HG02938 (cell line): ENCODE measurements around the gene NPVF.
A peak's percentile ranks its signal among the peaks of the same experiment; 100 is the strongest.

Experiments used
- ATAC-seq: cut with Tn5 transposase; IDR thresholded peaks from one replicate; pipeline ENCODE4 v1.9.1; 2021; ENCODE audit warnings: mild to moderate bottlenecking, moderate library complexity; ENCODE audit not compliant: unreplicated experiment

The NPVF gene, protein sequence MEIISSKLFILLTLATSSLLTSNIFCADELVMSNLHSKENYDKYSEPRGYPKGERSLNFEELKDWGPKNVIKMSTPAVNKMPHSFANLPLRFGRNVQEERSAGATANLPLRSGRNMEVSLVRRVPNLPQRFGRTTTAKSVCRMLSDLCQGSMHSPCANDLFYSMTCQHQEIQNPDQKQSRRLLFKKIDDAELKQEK

GRCh38 chr7:25228386-25228785 is at the start of gene NPVF:
Gene NPVF, minus strand, starts transcription at chr7:25228486. Its CDS starts 47 bp downstream, at chr7:25228439.
- no peak for ATAC-seq

DNA sequence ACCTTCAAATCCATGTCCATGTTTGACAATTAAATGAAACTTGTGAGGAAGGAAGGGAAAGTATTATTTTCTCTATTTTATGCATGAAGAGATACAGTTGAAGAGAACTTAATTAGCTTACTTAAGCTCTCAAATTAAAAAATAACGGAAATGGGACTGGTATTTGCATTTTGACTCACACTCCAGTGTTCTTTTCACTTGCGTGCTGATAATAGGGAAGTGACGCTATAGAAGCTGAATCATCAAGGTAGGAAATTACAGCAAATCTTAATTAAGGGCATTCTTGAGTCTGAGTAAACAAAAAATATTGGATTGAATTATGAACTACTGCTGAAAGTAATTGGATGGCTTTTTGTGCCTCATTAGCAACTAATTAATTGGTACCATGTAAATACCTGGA is 44.0 kb upstream of the NPVF start:
- no peak for ATAC-seq

DNA sequence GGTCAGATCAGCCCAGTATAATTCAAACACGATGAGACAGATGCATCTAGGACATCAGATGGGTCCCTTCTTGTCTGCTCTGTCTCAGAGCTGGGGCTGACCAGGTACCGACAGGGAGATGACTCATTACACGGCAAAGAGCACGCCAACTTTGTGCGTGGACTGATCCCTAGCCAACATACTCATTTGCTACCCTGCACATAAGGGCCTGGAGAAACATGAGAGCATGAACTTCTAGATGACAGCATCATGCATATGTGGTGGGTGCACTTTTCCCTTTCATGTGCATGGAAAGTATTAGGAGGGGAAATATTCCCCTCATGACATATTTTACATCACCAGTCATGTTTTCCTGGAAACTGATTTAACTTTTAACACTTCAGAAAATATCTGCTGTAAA is 35.1 kb upstream of the NPVF start:
- no peak for ATAC-seq

GRCh38 chr7:25262586-25262985 is 34.3 kb upstream of the NPVF start:
- ATAC-seq, result no peak

DNA sequence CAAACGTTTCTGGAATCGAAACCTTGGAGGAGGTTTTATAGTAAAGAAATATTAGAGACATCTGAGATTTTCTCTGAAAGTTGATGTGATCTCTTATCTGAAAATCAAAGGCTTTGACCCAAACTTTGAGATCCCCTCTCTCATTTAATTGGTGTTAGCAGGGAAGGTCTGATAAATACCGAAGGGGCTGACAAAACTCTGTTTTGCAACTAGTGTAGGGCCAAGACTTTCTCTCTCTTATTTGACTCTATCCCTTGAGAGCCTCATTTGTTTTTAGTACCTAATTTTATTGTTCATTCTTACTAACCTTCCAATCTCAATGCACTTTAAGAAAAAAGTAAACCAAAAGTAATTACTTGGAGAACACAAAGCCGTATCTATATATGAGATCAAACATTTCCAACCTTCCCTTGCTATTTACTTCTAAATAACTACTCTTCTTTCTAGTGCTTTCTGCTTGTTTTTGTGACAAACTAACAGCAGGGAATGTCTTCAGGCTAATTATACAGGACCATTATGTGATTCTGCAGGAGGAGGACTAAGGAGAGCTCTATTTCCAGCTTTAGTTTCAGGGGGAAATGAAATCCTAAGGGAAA is 33.4 kb upstream of the NPVF start:
- ATAC-seq, result no peak

GRCh38 chr7:25260862-25261494 is 32.7 kb upstream of the NPVF start:
- ATAC-seq, result peak; percentile 59

DNA sequence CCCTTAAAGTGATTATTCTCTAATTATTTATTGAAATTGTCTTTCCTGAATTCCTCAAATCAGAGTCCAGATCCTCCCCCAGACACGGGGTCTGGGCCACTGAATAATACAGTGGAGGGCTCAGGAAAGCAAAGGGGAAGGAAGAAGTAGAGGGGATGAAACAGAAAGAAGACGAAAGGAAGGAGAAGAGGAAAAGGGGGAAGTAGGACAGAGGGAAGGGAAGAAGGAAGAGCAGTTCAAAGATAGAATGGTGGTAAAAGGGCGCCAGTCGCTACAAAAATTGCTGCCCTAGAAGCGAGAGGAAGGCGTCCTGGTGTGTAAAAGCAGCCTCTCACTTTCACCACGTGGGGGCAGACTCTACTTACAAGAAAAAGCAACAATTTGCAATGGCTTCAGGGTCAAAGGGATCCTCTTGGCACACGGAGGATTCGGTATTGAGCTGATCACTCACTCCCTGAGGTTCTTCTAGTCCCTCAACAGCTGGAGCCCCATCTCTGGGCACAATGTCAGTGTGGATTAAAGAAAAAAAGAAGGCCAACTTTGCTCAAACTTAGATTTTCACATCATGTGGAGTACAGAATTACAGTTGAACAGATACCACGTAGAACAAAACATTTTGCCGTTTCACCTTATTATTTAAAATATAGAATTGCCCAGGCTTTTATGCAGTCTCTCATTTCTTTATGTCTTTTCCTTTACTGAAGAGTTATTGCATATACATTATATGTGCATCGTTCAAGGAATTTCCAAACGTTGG is 31.4 kb upstream of the NPVF start:
- ATAC-seq, result peak; percentile 69

- no peak for ATAC-seq
These were observed 28.1 kb upstream of the NPVF start for GRCh38 chr7:25256333-25256819.

- ATAC-seq, result no peak
These were observed 27.5 kb upstream of the NPVF start for GRCh38 chr7:25255611-25256332.

DNA sequence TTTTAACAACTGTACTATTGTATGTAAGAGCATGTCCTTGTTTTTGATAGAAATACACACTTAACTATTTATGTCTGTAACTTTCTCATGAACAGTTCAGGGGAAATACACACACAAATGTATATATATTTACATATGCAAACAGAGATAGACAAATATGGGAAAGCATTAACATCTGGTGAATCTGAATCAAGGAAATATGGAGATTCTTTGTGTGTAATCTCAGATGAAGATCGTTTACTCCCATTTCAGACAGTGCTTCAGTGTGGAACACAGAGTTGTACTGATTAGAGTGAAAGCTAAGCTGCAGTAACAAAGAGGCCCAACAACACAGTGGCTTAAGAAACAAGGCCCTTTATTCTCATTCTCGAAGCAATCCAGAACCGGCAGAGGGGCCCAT is 26.3 kb upstream of the NPVF start:
- no peak for ATAC-seq

DNA sequence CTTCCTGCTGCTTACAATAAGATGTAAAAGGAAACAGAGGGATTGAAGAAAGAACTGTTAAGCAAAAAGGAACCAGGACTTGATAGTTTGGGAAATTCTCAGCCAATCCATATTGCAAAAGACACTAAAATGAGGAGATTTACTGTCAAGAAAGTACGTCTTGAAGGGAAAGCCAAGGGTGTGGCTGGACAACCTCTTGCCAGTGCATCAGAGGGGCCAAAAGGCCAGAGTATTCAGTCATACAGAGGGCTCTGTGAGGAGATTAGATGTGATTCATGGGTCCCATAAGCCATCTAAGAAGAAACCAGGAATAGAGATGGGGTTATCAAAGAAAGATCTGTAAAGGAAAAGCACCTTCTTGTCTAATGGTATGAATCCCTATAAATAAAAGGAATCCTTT is 25.4 kb upstream of the NPVF start:
- ATAC-seq, result no peak

- no peak for ATAC-seq
These were observed 22.1 kb upstream of the NPVF start for GRCh38 chr7:25250386-25250785.

- no peak for ATAC-seq
These were observed 21.5 kb upstream of the NPVF start for GRCh38 chr7:25249772-25250171.

DNA sequence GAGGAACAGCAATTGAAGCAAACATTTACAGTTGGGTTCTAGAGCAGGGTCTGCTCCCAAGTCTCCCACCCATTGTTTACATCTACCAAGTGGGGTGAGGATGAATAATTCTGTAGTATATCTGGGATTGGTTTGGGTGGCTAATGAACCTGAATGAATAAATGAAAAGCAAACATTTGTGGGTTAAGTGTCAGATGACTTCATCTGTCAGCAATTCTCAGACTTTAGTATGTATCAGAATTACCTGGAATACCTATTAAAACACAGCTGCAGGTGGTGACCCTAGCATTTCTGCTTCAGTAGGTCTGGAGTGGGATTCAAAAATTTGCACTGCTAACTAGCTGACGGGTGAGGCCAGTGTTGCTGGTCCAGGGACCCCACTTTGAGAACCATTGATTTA is 18.0 kb upstream of the NPVF start:
- ATAC-seq, result no peak

GRCh38 chr7:25244254-25245033 is 16.2 kb upstream of the NPVF start:
- ATAC-seq, result no peak

DNA sequence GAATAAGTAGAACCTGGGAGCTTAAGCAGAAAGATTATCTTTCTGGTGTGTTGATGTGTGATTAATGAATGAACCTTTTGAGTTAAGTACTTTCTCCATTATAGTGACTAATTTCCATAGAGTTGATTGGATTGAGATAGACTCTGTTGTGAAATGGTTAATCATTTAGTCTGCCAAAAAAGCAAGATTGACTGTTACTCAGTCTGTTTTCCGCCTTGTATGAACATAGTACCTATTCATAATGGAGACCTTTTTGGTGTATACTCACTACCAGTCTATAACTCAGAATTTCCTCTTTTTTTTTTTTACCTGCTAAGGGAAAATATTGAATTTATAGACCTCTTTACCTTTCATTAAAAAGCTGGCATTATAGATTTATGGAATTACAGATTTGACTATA is 14.4 kb upstream of the NPVF start:
- no peak for ATAC-seq

- ATAC-seq, result no peak
These were observed 12.6 kb upstream of the NPVF start for GRCh38 chr7:25240896-25241295.

DNA sequence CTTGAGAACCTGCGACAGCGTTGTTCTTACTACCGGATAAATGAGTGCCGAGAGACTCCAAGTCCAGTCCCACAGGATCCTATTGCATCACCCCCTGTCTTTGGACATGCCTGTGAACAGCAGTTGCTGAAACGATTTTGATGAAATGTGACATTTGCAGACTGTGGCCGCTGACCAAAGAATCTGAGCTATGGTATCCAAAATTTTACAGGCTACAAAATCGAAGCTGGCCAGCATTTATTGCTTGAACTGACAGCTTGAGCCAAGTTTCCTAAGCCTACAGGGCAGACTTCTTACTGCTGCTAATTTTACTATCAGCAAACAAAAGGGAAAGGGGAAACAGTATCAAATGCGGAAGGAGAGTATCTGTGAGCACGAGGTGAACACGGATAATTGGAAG is 12.1 kb upstream of the NPVF start:
- no peak for ATAC-seq

- no peak for ATAC-seq
These were observed 11.6 kb upstream of the NPVF start for GRCh38 chr7:25239888-25240287.

- ATAC-seq, result no peak
These were observed 9.9 kb upstream of the NPVF start for GRCh38 chr7:25238066-25238725.
